ENCODE measurements around the gene AXL.

The AXL gene

GRCh38 chr19:41233748-41234240 lies 14.8 kb downstream of the AXL start:
- in situ Hi-C loops (cut with MboI; ENCODE audit: low sequenced_read_pairs): no loop called here

DNA sequence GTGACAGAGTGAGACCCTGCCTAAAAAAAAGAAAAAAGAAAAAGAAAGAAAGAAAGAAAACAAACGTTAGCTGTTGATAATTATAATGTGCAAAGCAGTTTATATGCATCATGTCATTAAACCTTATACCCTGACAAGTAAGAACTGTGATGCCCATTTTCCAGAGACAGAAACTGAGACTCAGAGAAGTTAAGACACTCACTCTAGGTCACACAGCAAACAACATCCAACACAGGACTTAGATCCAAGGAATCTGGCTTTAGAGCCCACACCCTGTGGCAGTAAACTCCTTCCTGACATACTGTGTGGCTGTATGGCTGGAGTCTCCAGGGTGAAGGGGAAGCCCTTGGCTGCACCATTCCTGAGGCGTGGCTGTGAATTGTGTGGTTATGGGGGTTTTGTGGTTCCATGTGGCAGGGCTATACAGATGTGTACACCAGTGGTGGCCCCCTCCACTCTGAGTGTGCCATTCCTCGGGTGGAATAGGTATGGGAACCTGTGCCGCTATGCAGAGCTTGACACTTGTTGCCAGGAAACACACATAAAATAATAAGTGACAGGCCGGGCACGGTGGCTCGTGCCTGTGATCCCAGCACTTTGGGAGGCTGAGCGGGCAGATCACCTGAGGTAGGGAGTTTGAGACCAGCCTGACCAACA lies 15.6 kb downstream of the AXL start:
- in situ Hi-C loops (cut with MboI; ENCODE audit: low sequenced_read_pairs): no loop called here

DNA sequence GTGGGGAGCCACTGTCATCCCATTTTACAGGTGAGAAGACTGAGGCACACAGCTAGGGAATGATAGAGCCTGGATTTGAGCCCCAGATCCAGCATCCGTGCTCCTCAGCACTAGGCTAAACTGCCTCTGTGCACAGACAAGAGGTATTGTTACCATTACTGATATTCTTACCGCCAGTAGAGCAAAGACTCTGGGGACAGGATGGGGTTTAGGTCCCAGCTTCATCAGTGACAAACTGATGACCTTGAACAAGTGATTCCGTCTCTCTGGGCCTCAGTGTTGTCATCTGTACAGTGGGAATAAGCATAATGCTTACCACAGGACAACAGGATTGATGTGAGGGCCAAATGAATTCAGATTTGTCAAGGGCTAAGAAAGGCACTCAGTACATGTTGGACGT lies 16.5 kb downstream of the AXL start:
- in situ Hi-C loops (cut with MboI; ENCODE audit: low sequenced_read_pairs): no loop called here

GRCh38 chr19:41238244-41238643 lies 19.2 kb downstream of the AXL start:
- in situ Hi-C loops (cut with MboI; ENCODE audit: low sequenced_read_pairs): no loop called here

DNA sequence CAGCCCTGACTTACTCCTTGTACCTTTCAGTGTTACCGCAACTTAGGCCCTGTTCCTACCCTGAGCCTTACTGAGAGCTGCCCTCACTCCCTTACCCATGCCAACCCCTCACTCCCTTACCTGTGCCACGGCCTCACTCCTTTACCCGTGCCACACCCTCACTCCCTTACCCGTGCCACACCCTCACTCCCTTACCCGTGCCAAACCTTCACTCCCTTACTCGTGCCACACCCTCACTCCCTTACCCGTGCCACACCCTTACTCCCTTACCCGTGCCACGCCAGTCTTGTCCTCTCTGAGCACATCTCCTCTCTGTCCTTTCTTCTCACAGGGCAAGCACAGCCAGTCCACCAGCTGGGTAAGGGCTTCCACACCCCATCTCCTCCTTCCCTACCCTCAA lies 20.3 kb downstream of the AXL start:
- in situ Hi-C loops (cut with MboI; ENCODE audit: low sequenced_read_pairs): no loop called here

DNA sequence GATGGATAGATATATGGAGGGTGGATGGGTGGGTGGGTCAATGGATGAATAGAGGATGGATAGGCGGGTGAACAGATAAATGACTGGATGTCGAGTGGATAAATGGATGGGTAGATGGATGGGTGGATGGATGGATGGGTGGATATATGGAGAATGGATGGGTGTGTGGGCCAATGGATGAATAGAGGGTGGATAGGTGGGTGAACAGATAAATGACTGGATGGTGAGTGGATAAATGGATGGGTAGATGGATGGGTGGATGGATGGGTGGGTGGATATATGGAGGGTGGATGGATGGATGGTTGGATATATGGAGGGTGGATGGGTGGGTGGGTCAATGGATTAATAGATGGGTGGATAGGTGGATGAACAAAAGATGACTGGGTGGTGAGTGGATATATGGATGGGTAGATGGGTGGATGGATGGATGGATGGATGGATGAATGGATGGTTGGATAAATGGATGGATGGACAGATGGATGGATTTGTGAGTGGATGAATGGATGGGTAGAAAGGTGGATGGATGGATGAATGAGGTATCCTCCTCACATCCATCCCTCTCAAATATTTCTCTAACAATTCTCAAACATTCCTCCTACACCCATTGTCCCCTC lies 21.0 kb downstream of the AXL start:
- in situ Hi-C loops (cut with MboI; ENCODE audit: low sequenced_read_pairs): no loop called here

DNA sequence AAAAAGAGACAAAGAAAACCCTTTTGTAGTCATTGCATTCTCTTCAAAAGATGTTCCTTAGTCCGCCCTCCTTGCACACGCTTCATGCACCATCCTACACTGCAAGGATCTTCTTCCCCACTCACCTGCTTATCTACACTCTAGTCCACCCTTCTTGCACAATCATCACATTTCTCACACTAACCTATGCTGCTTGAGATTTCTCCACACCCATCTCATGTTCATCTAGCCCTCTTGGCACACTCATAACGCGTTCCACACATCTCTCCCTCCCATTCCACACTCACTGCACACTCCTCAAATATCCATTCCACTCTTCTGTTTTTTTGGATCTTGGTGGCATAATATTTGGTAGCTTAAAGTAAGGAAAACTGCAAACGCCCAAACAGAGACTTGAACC lies 22.8 kb downstream of the AXL start:
- in situ Hi-C loops (cut with MboI; ENCODE audit: low sequenced_read_pairs): no loop called here

DNA sequence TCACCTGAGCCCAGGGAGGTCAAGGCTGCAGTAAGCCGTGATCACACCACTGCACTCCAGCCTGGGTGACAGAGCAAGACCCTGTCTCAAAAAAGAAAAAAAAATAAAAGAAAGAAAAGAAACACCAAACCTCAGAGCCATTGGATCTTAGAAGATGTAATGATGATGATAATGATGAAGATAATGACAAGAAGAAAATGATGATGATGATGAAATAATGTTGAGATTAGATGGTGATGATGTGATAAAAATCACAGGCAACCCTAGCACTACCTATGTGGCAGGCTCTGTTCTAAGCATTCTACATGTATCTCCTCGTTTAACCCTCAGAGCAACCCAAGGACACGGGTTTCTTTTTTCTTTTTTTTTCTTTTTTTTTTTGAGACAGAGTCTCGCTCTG lies 25.1 kb downstream of the AXL start:
- in situ Hi-C loops (cut with MboI; ENCODE audit: low sequenced_read_pairs): no loop called here

DNA sequence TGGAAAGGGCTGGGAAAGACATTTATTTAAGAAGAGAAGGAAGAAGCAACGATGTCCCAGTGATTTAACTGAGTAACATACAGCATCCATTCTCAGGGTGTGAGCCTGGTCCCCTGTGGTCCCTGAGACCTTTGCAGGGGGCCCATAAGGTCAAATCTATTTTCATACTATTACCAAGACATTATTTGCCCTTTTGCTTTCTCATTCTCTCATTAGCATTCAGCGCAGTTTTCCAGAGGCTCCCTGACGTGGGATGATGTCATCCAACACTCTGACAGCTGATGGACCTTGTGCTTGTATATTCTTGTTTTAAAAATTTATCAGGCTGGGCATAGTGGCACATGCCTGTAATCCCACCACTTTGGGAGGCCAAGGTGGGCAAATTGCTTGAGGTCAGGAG lies 26.8 kb downstream of the AXL start:
- in situ Hi-C loops (cut with MboI; ENCODE audit: low sequenced_read_pairs): no loop called here

DNA sequence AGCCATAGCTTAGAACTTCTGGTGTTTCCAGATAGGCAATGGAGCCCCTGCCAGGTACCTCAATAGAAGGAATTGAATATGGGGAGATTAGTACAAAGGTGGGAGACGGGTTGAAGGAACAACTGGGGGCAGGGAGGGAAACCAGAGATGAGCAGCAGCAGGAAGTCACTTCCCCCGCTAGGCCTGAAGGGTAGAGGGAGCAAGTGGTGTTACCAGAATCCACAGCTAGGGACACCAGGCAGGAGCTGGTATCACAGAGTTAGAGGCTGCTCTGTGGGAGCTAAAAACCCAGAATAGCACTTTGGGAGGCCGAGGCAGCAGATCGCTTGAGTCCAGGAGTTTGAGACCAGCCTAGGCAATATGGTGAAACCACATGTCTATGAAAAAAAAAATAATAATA lies 29.9 kb downstream of the AXL start:
- in situ Hi-C loops (cut with MboI; ENCODE audit: low sequenced_read_pairs): no loop called here

DNA sequence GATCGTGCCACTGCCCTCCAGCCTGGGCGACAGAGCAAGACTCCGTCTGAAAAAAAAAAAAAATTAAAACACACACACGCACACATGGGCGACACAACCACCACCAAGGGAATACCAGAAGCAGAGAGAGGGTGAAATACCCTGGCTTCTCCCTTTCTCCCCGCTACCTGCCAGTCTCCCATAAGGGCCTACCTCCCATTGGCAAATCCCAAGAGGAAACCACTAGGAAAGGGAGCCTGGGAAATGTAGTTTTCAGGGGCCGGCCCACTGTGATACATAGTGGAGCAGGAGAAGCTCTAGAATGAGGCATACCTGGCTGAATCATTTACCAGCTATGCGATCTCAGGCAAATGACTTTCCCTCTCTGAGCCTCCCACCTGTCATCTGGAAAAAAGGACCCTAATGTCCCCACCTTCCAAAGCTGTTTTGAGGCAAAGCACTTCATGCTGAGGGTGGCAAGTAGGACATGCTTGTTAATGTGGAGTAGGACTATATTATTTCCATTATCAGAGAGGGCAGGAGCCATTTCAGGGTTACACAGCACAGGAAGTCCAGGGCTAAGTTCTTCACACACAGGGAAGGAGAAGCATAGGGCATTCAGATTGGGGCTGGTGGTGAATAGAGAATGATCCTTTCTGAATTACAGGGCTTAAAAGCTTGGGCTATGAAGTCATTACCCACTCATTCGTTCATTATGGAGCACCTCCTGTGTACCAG lies 30.8 kb downstream of the AXL start:
- in situ Hi-C loops (cut with MboI; ENCODE audit: low sequenced_read_pairs): loop anchor here (10.0 to 25.0 kb wide), 2 partner anchors 45 to 588 kb away; no protein-coding TSS in a partner anchor

- in situ Hi-C loops (cut with MboI; ENCODE audit: low sequenced_read_pairs): loop anchor here (10.0 to 25.0 kb wide), 2 partner anchors 49 to 591 kb away; no protein-coding TSS in a partner anchor
Observed at GRCh38 chr19:41253660-41254059, 34.6 kb downstream of the AXL start.

GRCh38 chr19:41255171-41255570 lies 36.1 kb downstream of the AXL start:
- in situ Hi-C loops (cut with MboI; ENCODE audit: low sequenced_read_pairs): loop anchor here (10.0 to 25.0 kb wide), 2 partner anchors 50 to 593 kb away; no protein-coding TSS in a partner anchor

DNA sequence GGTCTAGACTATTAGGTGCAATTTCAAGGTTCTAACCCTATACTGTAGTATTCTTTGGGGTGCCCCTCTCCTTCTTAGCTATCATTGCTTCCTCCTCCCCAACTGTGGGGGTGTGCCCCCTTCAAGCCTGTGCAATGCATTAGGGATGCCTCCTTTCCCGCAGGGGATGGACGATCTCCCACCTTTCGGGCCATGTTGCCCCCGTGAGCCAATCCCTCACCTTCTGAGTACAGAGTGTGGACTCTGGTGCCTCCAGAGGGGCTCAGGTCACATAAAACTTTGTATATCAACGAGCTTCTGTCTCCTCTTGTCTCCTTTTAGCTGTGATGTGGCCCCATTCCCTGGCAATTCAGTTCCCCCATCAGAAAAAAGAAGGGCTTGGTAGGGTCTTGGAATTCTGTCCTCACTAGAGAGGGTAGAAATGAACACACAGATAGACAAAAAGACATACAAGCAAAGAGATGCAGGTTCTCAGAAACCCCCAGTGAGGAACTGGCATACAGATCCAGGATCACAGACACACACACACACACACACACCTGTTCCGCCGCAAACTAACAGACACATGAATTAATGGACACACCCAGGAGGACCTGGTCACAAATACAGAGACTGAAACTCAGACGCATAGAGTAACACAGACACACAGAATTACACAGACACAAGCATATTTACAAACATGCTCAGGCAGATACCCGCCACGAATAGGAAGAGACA lies 42.6 kb downstream of the AXL start:
- in situ Hi-C loops (cut with MboI; ENCODE audit: low sequenced_read_pairs): loop anchor here (25.0 kb wide), 1 partner anchor 599 kb away; no protein-coding TSS in a partner anchor

DNA sequence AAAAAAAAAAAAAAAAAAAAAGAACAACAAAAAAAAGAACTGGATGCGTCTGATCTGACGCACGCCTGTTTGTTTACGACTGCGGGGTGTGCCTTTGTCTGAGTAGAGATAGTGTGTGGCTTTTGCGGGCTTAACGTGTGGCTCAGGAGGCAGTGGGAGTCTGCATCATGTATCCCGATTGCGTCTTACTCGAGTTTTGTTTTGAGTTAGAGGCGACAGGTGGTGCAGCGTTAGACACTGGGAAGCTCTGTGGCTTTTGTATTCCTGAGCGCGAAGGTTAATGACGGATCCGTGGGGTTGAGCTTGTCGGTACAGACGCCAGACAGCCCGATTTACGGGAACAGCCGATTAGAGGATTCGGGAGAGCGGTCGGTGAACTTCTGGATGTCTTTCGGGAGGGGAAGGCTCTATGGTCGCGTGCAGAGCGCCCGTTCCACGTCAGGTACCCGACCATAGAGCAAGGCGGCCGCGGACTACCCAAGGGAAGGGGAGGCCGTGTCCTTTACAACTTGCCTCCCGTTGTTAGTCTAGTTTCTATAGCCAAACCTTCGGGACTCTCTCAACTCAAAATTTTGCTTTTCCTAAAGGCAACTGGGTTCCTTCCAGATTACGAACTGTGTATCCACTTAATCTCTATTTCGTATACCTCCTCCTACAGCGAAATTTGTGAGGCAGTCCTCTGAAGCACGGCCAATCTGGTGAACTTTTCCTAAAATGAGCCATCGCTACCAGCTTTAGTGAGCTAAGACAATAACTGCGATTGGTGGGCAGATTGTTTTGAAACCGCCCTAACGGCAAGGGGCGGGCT lies 44.2 kb downstream of the AXL start:
- in situ Hi-C loops (cut with MboI; ENCODE audit: low sequenced_read_pairs): loop anchor here (25.0 kb wide), 1 partner anchor 601 kb away; no protein-coding TSS in a partner anchor

GRCh38 chr19:41263850-41264580 lies 45.0 kb downstream of the AXL start, which contains the start of gene HNRNPUL1:
Gene HNRNPUL1, plus strand, starts transcription at chr19:41264372. Its CDS starts 132 bp downstream, at chr19:41264504.
- in situ Hi-C loops (cut with MboI; ENCODE audit: low sequenced_read_pairs): loop anchor here (25.0 kb wide), 1 partner anchor 602 kb away; no protein-coding TSS in a partner anchor

DNA sequence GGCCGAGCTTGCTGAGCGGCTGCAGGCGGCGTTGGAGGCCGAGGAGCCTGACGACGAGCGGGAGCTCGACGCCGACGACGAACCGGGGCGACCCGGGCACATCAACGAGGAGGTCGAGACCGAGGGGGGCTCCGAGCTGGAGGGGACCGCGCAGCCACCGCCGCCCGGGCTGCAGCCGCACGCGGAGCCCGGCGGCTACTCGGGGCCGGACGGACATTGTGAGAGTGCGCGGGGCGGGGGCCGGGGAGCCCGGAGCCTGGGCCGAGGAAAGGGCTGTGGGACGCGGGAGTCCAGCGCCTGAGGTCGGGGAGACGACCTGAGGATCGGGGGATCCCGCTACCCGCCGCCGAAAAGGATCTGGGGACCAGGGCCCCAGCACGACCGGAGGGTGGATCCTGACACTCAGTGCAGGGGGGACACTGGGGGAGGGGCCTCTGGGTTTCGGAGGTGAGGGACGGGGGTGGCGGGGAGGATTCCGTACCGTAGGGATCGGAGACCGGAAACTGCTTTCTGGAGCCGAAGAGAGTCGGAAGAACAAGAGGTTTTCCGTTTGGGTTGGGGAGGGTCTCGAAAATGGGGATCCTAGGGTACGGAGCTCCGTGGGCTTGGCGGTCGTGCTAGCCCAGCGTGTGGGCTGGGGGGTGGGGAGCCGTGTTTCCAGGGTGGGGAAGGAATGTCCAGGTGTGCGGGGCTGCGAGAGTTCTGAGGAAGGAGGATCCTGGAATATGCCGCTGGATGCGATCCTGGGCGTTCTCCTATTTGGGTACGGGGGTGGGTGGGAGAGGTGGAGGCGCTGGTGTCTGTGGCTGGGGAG lies 45.8 kb downstream of the AXL start:
- in situ Hi-C loops (cut with MboI; ENCODE audit: low sequenced_read_pairs): loop anchor here (25.0 kb wide), 1 partner anchor 602 kb away; no protein-coding TSS in a partner anchor

DNA sequence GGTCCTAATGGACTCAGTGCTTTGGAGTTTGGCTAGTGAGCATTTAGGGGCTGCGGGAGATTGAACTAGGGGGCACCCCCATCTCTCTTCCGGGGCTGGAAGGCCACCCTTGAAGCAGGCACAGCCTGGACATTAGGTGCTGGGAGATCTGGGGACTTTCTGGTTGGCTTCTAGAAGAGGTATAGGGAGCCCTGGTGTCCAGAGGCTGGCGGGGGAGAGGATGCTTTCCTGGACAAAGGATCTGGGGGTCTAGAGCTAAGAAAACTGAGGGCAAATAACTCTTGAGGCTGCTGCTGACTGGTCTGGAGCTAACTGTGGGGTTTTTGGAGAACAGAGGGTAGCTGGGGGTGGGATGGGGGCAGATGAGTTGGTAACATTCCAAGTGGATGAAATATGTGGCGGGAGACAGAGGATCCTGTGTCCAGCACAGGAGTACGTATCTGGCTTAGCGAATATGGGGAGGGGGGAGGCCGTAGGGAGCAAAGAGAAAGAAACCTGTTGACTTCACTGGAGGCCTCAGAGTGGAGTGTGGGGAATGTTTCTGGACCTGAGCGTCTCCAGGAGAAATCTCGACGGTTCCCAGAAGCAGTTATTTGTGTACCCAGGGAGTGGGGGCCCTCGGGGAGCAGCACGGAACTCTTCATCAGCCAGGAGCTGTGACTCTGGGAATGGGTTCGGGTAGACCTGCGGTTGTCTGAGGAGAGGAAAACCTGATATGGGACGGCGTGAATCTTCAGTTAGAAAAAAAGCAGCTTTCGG lies 46.6 kb downstream of the AXL start:
- in situ Hi-C loops (cut with MboI; ENCODE audit: low sequenced_read_pairs): loop anchor here (25.0 kb wide), 1 partner anchor 603 kb away; no protein-coding TSS in a partner anchor
